BE2C (cell line): ENCODE measurements around the gene DENND1C.

Experiments
- DNase-seq: peaks from one replicate; pipeline ENCODE4 v3.0.0-alpha.2; 2020
- H3K27me3 ChIP-seq: fragments of 250-450 bp; sonication (Bioruptor Pico); 2 replicates; pipeline ENCODE4 v1.5.1; 2020; ENCODE audit warnings: mild to moderate bottlenecking
- H3K36me3 ChIP-seq: fragments of 250-450 bp; sonication (Bioruptor Pico); 2 replicates; pipeline ENCODE4 v1.5.1; 2020; ENCODE audit warnings: mild to moderate bottlenecking
- H3K4me1 ChIP-seq: fragments of 250-450 bp; sonication (Bioruptor Pico); 2 replicates; pipeline ENCODE4 v1.5.1; 2020
- H3K4me3 ChIP-seq: 2 replicates; pipeline ENCODE4 v1.5.1; 2011; ENCODE audit warnings: low read depth, low read length
- H3K9me3 ChIP-seq: fragments of 250-450 bp; sonication (Bioruptor Pico); 2 replicates; pipeline ENCODE4 v1.5.1; 2020
- TF ChIP-seq, protein P1 (sequence below): IDR thresholded peaks from 2 replicates; pipeline ENCODE4 v1.5.1; 2012; ENCODE audit warnings: mild to moderate bottlenecking, low read depth, low read length

Gene DENND1C

DNA sequence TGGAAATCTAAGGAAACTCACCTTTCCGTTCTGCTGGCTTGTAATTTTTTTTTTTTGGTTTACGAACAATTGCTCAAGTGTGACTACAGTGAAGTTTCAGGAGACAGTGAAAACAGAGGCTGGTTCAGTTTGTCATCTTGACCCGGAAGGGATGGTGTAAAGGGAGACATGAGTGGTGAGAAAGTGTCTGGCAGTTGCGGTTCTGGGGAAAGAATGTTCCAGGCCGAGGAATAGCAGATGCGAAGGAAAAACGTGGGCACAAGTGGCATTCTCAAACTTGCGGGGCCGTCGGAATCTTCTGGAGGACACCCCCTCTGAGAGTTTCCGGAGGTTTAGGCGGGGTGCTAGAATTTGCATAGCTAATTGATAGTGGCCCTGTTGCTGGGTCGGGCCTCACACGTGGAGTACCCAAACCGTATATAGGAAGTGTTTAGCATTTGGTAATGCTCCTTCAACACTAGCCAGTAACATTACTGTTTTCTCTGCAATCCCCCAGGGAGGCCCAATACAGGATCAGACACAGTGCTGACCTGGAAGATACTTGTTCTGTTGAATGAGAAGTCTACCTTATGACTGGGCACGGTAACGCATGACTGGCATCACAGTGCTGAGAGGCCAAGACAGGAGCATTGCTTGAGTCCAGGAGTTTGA is 46.4 kb upstream of the DENND1C start:
- TF ChIP-seq, protein P1, sequence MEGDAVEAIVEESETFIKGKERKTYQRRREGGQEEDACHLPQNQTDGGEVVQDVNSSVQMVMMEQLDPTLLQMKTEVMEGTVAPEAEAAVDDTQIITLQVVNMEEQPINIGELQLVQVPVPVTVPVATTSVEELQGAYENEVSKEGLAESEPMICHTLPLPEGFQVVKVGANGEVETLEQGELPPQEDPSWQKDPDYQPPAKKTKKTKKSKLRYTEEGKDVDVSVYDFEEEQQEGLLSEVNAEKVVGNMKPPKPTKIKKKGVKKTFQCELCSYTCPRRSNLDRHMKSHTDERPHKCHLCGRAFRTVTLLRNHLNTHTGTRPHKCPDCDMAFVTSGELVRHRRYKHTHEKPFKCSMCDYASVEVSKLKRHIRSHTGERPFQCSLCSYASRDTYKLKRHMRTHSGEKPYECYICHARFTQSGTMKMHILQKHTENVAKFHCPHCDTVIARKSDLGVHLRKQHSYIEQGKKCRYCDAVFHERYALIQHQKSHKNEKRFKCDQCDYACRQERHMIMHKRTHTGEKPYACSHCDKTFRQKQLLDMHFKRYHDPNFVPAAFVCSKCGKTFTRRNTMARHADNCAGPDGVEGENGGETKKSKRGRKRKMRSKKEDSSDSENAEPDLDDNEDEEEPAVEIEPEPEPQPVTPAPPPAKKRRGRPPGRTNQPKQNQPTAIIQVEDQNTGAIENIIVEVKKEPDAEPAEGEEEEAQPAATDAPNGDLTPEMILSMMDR, result no peak
- Histone ChIP-seq H3K4me1 (no peaks in the 10 kb centered on the region), H3K27me3 (peaks cover 11% of the 10 kb centered on the region), H3K4me3 (no peak overlapping the region), H3K9me3 (no peaks in the 10 kb centered on the region), H3K36me3 (no peaks in the 10 kb centered on the region)
- no peak for DNase-seq

DNA sequence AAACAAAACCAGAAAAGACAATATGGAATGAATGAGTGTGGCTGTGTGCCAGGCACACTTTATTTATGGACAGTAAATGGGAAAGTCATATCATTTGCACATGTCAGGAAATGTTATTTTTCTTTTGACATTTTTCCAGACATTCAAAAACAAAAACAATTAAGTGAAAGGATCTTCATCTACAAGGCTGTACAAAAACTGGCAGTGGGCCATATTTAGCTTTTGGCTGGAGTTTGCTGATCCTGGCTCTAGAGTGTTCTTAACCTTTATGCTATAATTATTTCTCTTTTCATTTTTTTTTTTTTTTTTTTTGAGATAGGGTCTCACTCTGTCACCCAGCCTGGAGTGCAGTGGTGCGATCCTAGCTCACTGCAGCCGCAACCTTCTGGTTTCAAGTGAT is 42.7 kb upstream of the DENND1C start:
- no peaks in the 10 kb centered on the region for H3K36me3 ChIP-seq
- DNase-seq, result no peak
- H3K27me3 ChIP-seq, result no peaks in the 10 kb centered on the region
- H3K4me1 ChIP-seq, result no peaks in the 10 kb centered on the region
- H3K9me3 ChIP-seq, result no peaks in the 10 kb centered on the region
- TF ChIP-seq, protein P1, result no peak
- no peak overlapping the region for H3K4me3 ChIP-seq

DNA sequence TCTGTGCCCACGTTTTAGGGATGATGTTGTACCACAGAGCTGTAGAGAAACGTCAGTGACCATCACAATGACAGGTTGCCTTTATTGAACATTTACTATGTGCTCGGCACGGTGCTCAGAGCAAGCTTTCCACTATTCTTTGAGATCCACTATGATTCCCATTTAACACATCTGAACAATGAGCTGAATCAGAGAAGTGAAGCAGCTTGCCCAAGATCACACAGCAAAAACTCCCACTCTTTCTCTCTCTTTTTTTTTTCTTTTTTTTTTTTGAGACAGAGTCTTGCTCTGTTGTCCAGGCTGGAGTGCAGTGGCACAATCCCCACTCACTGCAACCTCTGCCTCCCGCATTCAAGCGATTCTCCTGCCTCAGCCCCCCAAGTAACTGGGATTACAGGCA is 41.1 kb upstream of the DENND1C start:
- no peaks in the 10 kb centered on the region for H3K4me1 ChIP-seq
- H3K27me3 ChIP-seq, result no peaks in the 10 kb centered on the region
- no peaks in the 10 kb centered on the region for H3K36me3 ChIP-seq
- no peaks in the 10 kb centered on the region for H3K9me3 ChIP-seq
- no peak overlapping the region for H3K4me3 ChIP-seq
- TF ChIP-seq, protein P1, result no peak
- no peak for DNase-seq

DNA sequence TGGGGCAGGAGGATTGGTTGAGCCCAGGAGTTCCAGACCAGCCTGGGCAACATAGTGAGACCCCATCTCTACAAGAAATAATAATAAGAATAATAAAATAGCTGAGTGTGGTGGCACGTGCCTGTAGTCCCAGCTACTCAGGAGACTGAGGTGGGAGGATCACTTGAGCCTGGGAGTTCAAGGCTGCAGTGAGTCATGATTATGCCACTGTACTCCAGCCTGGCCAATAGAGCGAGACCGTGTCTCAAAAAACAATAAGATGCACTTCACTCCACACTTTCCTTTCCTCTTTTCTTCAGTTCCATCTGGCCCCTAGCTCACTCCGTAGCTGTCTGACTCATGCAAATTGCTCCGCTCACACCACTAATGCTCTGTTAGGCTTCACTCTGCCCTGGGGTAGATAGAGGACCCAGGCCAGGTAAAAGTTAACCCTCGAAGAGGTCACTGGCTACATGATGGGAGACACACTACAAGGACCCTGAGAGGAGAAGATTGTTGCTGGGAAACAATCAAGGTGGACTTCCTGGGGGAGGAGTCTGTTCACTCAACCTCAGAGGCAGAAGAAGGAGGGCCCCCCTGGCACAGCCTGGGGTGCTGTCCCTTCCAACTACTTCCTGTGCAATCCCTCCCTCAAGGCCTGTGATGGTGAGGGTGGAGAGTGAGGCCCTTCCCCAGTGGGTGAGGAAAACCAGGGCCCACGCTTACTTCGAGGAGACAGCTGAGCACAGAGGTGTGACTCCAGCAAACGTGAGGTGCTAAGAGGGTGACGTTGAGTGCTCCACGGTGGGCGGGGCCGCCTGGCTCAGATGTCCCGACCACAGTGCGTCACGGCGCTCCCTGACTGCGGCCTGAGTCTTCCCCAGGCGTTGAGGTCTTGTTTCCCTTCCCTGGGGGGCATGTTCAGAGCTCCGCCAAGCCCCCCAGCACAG is 40.4 kb upstream of the DENND1C start:
- TF ChIP-seq, protein P1, result no peak
- no peaks in the 10 kb centered on the region for H3K9me3 ChIP-seq
- no peaks in the 10 kb centered on the region for H3K36me3 ChIP-seq
- no peaks in the 10 kb centered on the region for H3K27me3 ChIP-seq
- H3K4me1 ChIP-seq, result no peaks in the 10 kb centered on the region
- no peak for DNase-seq
- no peak overlapping the region for H3K4me3 ChIP-seq

DNA sequence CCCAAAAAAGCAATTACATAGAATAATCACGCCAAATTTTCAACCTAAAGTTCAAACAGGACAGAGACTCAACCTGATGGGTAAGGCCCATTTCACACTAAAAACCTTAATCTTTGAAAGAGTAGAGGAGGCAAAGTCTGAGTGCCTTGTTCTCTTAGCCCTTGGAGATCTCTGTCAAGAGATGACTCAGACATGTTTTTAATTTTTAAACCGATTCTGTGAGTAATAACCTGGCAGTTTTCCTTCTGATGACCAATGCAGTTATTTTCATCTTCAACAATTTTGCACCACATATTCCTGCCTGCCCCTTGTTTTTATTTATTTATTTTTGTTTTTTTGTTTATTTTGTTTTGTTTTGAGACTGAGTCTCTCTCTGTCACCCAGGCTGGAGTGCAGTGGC is 37.7 kb upstream of the DENND1C start:
- DNase-seq, result no peak
- Histone ChIP-seq H3K9me3 (no peaks in the 10 kb centered on the region), H3K4me1 (no peaks in the 10 kb centered on the region), H3K36me3 (no peaks in the 10 kb centered on the region), H3K27me3 (no peaks in the 10 kb centered on the region), H3K4me3 (no peak overlapping the region)
- TF ChIP-seq, protein P1, result no peak
